ENCODE data around the gene FOXO3. TPM values are rescaled to one million over a fixed set of nuclear protein-coding genes. Genes with fewer than 3 reads are reported as not detected.

The FOXO3 gene
- polyA plus RNA-seq, 1 of the 3 experiments (the other 2 are of a cell fraction), result 8.1 TPM

DNA sequence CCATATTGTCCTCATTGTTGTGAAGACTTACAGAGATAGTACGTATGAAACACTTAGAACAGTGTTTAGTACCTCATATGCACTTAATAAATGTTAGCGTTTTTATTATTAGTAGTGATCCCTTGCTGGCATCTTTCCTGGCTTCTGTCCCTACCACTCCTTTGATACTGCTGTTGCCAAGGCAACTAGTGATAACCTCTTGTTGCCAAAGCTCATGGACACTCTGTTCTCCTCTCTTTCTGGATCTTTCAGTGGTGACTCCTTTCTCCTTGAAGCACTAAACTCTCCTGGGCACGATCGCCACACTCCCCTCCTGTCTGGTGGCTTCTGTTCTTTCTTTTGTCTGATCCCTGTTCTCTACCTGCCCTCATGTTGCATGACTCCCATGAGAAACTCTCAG lies 83.5 kb downstream of the FOXO3 start:
- Histone ChIP-seq H3K36me3 (replicated peaks in 1 of 2; ENCODE audit: control insufficient read depth in 1 of 2, insufficient read depth in 2 of 2, low read length in 1 of 2) (peaks cover 0 to 8% of the 10 kb centered on the region in 2 experiments), H3K27me3 (ENCODE audit: insufficient read depth) (no peaks in the 10 kb centered on the region), H3K4me1 (ENCODE audit: control insufficient read depth in 1 of 2, insufficient read depth in 2 of 2, low read depth in 1 of 2, low read length in 1 of 2) (peaks cover 0 to 18% of the 10 kb centered on the region in 2 experiments; a peak in 2 of 4 replicates), H3K4me3 (ENCODE audit: low read depth in 2 of 2, low read length in 1 of 2) (no peak overlapping the region), H3K9ac (no peak overlapping the region), H3K27ac (ENCODE audit: low read depth in 2 of 2, low read length in 1 of 2) (no peak overlapping the region), H3K79me2 (ENCODE audit: insufficient read depth) (peaks cover 29% of the 10 kb centered on the region; the same call in 1 of the 2 replicates), H3K4me2 (no peak overlapping the region), H3K9me2 (no peaks in the 10 kb centered on the region), H3K9me3 (no peaks in the 10 kb centered on the region), H2AFZ (ENCODE audit: low read depth) (no peak overlapping the region), H4K20me1 (ENCODE audit: insufficient read depth) (peaks cover 18% of the 10 kb centered on the region), H3F3A (replicated peaks; ENCODE audit: insufficient read depth) (no peaks in the 10 kb centered on the region)
- DNase-seq, result no peak
- CTCF ChIA-PET, result no interaction called here
- POLR2A ChIA-PET, result no interaction called here
- TF ChIP-seq FOXJ3 (CRISPR knock-in tag; IDR thresholded peaks at IDR 0.05) (no peak), MEF2A (IDR thresholded peaks at IDR 0.05; ENCODE audit: borderline replicate concordance, low read depth) (no peak), JUND (IDR thresholded peaks at IDR 0.05) (no peak), TEAD4 (IDR thresholded peaks at IDR 0.05; ENCODE audit: borderline replicate concordance, insufficient read depth) (no peak), RFX5 (IDR thresholded peaks at IDR 0.05; ENCODE audit: low read length) (no peak), GABPA (IDR thresholded peaks at IDR 0.05; ENCODE audit: low read depth) (no peak), TAF1 (IDR thresholded peaks at IDR 0.05; ENCODE audit: borderline replicate concordance, low read depth, low read length) (no peak), FOSL2 (IDR thresholded peaks at IDR 0.05; ENCODE audit: borderline replicate concordance, low read depth) (no peak), SIN3A (IDR thresholded peaks at IDR 0.05; ENCODE audit: borderline replicate concordance, low read depth, low read length) (no peak)
- TF ChIP-seq, protein P1, sequence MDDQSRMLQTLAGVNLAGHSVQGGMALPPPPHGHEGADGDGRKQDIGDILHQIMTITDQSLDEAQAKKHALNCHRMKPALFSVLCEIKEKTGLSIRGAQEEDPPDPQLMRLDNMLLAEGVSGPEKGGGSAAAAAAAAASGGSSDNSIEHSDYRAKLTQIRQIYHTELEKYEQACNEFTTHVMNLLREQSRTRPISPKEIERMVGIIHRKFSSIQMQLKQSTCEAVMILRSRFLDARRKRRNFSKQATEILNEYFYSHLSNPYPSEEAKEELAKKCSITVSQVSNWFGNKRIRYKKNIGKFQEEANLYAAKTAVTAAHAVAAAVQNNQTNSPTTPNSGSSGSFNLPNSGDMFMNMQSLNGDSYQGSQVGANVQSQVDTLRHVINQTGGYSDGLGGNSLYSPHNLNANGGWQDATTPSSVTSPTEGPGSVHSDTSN (IDR thresholded peaks at IDR 0.05), result no peak
- 98% methylated on average over 4 of the region's 4 CpGs for WGBS (ENCODE audit: low lambda C conversion rate)

DNA sequence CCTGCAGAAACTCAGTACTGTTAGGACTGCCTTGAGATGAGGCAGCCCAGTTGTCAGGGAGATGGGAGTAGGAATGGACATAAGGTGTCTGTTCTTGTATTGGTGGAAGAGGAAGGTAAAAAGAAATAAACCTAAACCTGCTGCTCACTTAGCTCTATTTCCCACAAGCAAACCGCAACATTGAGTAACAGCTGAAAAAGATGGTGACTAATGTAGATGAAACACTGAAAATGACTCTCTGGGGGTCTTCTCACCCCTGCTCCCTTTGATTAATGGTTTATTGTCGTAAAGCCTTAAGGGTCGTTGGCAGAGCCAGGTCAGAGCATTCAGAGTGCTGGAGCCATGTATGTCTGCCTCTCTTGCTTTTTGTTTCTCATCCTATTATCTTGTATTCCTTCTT lies 87.5 kb downstream of the FOXO3 start:
- Histone ChIP-seq H3K4me3 (ENCODE audit: low read depth in 2 of 2, low read length in 1 of 2) (no peak overlapping the region), H3K9ac (no peak overlapping the region), H3K4me2 (no peak overlapping the region), H3F3A (replicated peaks; ENCODE audit: insufficient read depth) (peaks cover 20% of the 10 kb centered on the region), H3K4me1 (ENCODE audit: control insufficient read depth in 1 of 2, insufficient read depth in 2 of 2, low read depth in 1 of 2, low read length in 1 of 2) (peaks cover 21 to 55% of the 10 kb centered on the region in 2 experiments; a peak in 3 of 4 replicates), H3K27me3 (ENCODE audit: insufficient read depth) (no peaks in the 10 kb centered on the region), H3K9me3 (no peaks in the 10 kb centered on the region), H3K27ac (ENCODE audit: low read depth in 2 of 2, low read length in 1 of 2) (no peak overlapping the region), H4K20me1 (ENCODE audit: insufficient read depth) (no peaks in the 10 kb centered on the region; the same call in 1 of the 2 replicates), H2AFZ (ENCODE audit: low read depth) (no peak overlapping the region), H3K9me2 (no peaks in the 10 kb centered on the region), H3K36me3 (replicated peaks in 1 of 2; ENCODE audit: control insufficient read depth in 1 of 2, insufficient read depth in 2 of 2, low read length in 1 of 2) (peaks cover 0 to 8% of the 10 kb centered on the region in 2 experiments), H3K79me2 (ENCODE audit: insufficient read depth) (peaks cover 18% of the 10 kb centered on the region)
- no peak for TF ChIP-seq JUND (IDR thresholded peaks at IDR 0.05)
- TF ChIP-seq ELF1 (IDR thresholded peaks at IDR 0.05), result no peak
- TF ChIP-seq FOXM1 (IDR thresholded peaks at IDR 0.05; ENCODE audit: low read depth), result no peak
- no peak for TF ChIP-seq EP300 (IDR thresholded peaks at IDR 0.05; ENCODE audit: borderline replicate concordance in 1 of 2, low read depth in 1 of 2, low read length in 1 of 2)
- TF ChIP-seq RXRA (IDR thresholded peaks at IDR 0.05; ENCODE audit: borderline replicate concordance, low read depth), result no peak
- TF ChIP-seq NRF1 (IDR thresholded peaks at IDR 0.05; ENCODE audit: low read depth, low read length), result no peak
- TF ChIP-seq, protein P2, sequence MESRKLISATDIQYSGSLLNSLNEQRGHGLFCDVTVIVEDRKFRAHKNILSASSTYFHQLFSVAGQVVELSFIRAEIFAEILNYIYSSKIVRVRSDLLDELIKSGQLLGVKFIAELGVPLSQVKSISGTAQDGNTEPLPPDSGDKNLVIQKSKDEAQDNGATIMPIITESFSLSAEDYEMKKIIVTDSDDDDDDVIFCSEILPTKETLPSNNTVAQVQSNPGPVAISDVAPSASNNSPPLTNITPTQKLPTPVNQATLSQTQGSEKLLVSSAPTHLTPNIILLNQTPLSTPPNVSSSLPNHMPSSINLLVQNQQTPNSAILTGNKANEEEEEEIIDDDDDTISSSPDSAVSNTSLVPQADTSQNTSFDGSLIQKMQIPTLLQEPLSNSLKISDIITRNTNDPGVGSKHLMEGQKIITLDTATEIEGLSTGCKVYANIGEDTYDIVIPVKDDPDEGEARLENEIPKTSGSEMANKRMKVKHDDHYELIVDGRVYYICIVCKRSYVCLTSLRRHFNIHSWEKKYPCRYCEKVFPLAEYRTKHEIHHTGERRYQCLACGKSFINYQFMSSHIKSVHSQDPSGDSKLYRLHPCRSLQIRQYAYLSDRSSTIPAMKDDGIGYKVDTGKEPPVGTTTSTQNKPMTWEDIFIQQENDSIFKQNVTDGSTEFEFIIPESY (IDR thresholded peaks at IDR 0.05; ENCODE audit: borderline replicate concordance, low read depth), result no peak
- TF ChIP-seq SMC3 (IDR thresholded peaks at IDR 0.05; ENCODE audit: low read depth, low read length), result no peak
- TF ChIP-seq, protein P3, sequence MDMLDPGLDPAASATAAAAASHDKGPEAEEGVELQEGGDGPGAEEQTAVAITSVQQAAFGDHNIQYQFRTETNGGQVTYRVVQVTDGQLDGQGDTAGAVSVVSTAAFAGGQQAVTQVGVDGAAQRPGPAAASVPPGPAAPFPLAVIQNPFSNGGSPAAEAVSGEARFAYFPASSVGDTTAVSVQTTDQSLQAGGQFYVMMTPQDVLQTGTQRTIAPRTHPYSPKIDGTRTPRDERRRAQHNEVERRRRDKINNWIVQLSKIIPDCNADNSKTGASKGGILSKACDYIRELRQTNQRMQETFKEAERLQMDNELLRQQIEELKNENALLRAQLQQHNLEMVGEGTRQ (IDR thresholded peaks at IDR 0.05; ENCODE audit: borderline replicate concordance, low read depth, low read length), result no peak
- no peak for TF ChIP-seq FOSL2 (IDR thresholded peaks at IDR 0.05; ENCODE audit: borderline replicate concordance, low read depth)
- TF ChIP-seq MXI1 (IDR thresholded peaks at IDR 0.05; ENCODE audit: low read depth, low read length), result no peak
- WGBS (ENCODE audit: low lambda C conversion rate), result 95% methylated on average over 3 of the region's 3 CpGs
- DNase-seq, result no peak
- ChIA-PET CTCF (interaction anchor here (0.9 to 1.8 kb wide), 3 partner anchors 9 to 152 kb away, joined by 3 to 7 read pairs (median 3); no protein-coding TSS in a partner anchor), POLR2A (no interaction called here)

All from SK-N-SH (cell line).